Esophagus squamous epithelium (tissue), 5 donors: ENCODE data around the gene BACH1. TPM values are rescaled to one million over a fixed set of nuclear protein-coding genes. Genes with fewer than 3 reads are reported as not detected.

ENCODE experiments used
- DNase-seq: peaks from one replicate; lab custom pipeline; 2025; lab: John Stamatoyannopoulos, UW
- H3K27ac ChIP-seq, 4 donors: fragments of 200-600 bp; sonication (generic); one replicate each; pipeline ENCODE4 v1.5.1; 2016 to 2019; ENCODE audit warnings: mild to moderate bottlenecking in 1 of 4
- H3K27me3 ChIP-seq, 4 donors: fragments of 200-600 bp; sonication (generic); 1 replicate in 3 of 4; 2 replicates in 1 of 4; pipeline versions ENCODE4 v1.5.1 to v1.6.0; 2017 to 2021; ENCODE audit warnings: antibody characterized with exemption in 1 of 4
- H3K36me3 ChIP-seq, 3 donors: fragments of 200-600 bp; sonication (generic); one replicate each; pipeline ENCODE4 v1.5.1; 2016 to 2019
- H3K4me1 ChIP-seq, 3 donors: fragments of 200-600 bp; sonication (generic); one replicate each; pipeline ENCODE4 v1.5.1; 2017 to 2019
- H3K4me3 ChIP-seq, 4 donors: fragments of 200-600 bp; sonication (generic); 1 replicate in 3 of 4; 2 replicates in 1 of 4; pipeline ENCODE4 v1.5.1; 2016 to 2019; ENCODE audit warnings: mild to moderate bottlenecking in 2 of 4, moderate library complexity in 1 of 4
- H3K9me3 ChIP-seq, 3 donors: fragments of 200-600 bp; sonication (generic); one replicate each; pipeline ENCODE4 v1.5.1; 2016 to 2019
- POLR2A ChIP-seq, 4 donors: fragments of 450-650 bp; IDR thresholded peaks; one replicate each; pipeline ENCODE4 v1.6.1; 2017; ENCODE audit warnings: antibody characterized with exemption in 4 of 4, mild to moderate bottlenecking in 4 of 4, moderate library complexity in 3 of 4
- WGBS, 2 donors: methylation state at CpG; one replicate each; pipeline ENCODE4 v1.1.5; 2018; 5-methylcytosine and 5-hydroxymethylcytosine counted together
- intact Hi-C: fragments of 100-400 bp; cut with DNase I; formaldehyde crosslinking; loops from one replicate; pipeline ENCODE4 v1.15.0; 2022
- total RNA-seq, 4 donors: library from RNA; depleted of rRNA; stranded (reverse); fragments of >200 nt; gene quantifications; one replicate each; pipeline ENCODE4 v1.1.0, GENCODE V29; 2016
- TF ChIP-seq, protein P1 (sequence below), 6 experiments: fragments of 450-650 bp in 4 of 6; fragments of 200-600 bp in 2 of 6; sonication (generic) in 2 of 6; IDR thresholded peaks; one replicate each; pipeline ENCODE4 v1.5.1; 2016 to 2019; ENCODE audit warnings: antibody characterized with exemption in 6 of 6, mild to moderate bottlenecking in 4 of 6, moderate library complexity in 4 of 6
- donor health status: DM: yes; HTN: yes; CAD: no.

Gene BACH1
- total RNA-seq, 4 donors from 2014 or later = 39.6 to 54.6 (median 44.8) TPM

DNA sequence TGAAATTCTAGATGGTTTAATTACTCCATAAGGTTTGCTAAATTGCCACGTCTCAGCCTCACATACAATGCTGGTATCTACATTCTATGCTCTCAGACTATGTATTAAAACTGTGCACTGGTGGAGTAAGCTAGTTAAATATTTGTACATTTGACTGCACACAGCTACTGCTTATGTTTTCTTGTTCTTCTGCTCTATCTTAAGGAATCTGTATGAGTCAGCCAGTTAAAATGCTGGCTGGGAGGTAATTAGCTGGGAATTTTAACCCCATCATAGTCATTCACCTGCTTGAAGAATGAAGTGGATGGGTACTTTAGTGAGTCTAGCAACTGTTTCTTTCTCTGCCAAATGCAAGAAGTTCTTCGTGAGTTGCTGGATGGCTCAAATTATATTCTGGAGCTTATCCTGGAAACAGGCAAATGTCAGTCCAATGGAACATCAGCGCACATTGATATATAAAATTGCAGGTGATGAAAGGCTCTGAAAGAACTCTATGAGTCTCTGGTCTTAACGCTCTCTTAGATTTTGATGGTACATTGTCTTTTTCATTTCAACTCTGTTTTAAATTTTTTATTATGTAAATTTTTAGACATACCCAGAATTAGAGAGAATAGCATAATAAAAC, 83.4 kb downstream of the BACH1 start:
- H3K4me1 ChIP-seq = no peaks in the 10 kb centered on the region
- WGBS, 2 donors = 86 to 95% methylated on average over 4 of the region's 4 CpGs
- no peak overlapping the region for H3K27ac ChIP-seq
- no peak overlapping the region for H3K4me3 ChIP-seq
- no peaks in the 10 kb centered on the region for H3K27me3 ChIP-seq
- DNase-seq = no peak
- TF ChIP-seq, protein P1, sequence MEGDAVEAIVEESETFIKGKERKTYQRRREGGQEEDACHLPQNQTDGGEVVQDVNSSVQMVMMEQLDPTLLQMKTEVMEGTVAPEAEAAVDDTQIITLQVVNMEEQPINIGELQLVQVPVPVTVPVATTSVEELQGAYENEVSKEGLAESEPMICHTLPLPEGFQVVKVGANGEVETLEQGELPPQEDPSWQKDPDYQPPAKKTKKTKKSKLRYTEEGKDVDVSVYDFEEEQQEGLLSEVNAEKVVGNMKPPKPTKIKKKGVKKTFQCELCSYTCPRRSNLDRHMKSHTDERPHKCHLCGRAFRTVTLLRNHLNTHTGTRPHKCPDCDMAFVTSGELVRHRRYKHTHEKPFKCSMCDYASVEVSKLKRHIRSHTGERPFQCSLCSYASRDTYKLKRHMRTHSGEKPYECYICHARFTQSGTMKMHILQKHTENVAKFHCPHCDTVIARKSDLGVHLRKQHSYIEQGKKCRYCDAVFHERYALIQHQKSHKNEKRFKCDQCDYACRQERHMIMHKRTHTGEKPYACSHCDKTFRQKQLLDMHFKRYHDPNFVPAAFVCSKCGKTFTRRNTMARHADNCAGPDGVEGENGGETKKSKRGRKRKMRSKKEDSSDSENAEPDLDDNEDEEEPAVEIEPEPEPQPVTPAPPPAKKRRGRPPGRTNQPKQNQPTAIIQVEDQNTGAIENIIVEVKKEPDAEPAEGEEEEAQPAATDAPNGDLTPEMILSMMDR (IDR thresholded peaks at IDR 0.05) = no peak
- TF ChIP-seq POLR2A (IDR thresholded peaks at IDR 0.05) = no peak
- intact Hi-C loops = no loop called here
- no peaks in the 10 kb centered on the region for H3K9me3 ChIP-seq
- H3K36me3 ChIP-seq = no peaks in the 10 kb centered on the region

GRCh38 chr21:29384683-29385359, 86.1 kb downstream of the BACH1 start:
- no peaks in the 10 kb centered on the region for H3K9me3 ChIP-seq
- no peak overlapping the region for H3K4me3 ChIP-seq
- H3K27ac ChIP-seq = no peak overlapping the region
- no peaks in the 10 kb centered on the region for H3K4me1 ChIP-seq
- intact Hi-C loops = no loop called here
- no peak for DNase-seq
- no peaks in the 10 kb centered on the region for H3K36me3 ChIP-seq
- no peak for TF ChIP-seq POLR2A (IDR thresholded peaks at IDR 0.05)
- TF ChIP-seq, protein P1 (IDR thresholded peaks at IDR 0.05) = no peak
- no peaks in the 10 kb centered on the region for H3K27me3 ChIP-seq
- 67 to 72% methylated on average over 2 of the region's 2 CpGs for WGBS, 2 donors

- Histone ChIP-seq H3K27me3 (no peaks in the 10 kb centered on the region), H3K36me3 (no peaks in the 10 kb centered on the region), H3K4me1 (no peaks in the 10 kb centered on the region), H3K27ac (no peak overlapping the region), H3K4me3 (no peak overlapping the region), H3K9me3 (no peaks in the 10 kb centered on the region)
- 89 to 90% methylated on average over 6 of the region's 6 CpGs for WGBS, 2 donors
- no peak for DNase-seq
- no peak for TF ChIP-seq POLR2A (IDR thresholded peaks at IDR 0.05)
- TF ChIP-seq, protein P1 (IDR thresholded peaks at IDR 0.05) = no peak
- intact Hi-C loops = no loop called here
Measured at GRCh38 chr21:29385934-29386520, 87.3 kb downstream of the BACH1 start.

DNA sequence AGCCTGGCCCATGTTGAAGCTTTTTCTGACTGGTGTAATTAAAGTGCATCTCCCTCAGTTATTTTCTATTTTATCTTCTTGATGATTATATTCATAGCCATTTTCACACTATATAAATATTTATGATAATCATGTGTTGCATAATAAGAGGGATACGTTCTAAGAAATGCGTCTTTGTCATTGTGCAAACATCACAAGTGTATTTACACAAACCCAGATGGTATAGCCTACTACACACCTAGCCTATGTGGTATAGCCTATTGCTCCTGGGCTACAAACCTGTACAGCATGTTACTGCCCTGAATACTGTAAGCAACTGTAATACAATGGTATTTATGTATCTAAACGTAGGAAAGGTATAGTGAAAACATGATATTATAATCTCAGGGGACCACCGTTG, 88.1 kb downstream of the BACH1 start:
- WGBS, 2 donors = 75 to 82% methylated on average over 4 of the region's 4 CpGs
- Histone ChIP-seq H3K36me3 (no peaks in the 10 kb centered on the region), H3K9me3 (no peaks in the 10 kb centered on the region), H3K4me3 (no peak overlapping the region), H3K27ac (no peak overlapping the region), H3K27me3 (no peaks in the 10 kb centered on the region), H3K4me1 (no peaks in the 10 kb centered on the region)
- TF ChIP-seq, protein P1 (IDR thresholded peaks at IDR 0.05) = no peak
- no peak for TF ChIP-seq POLR2A (IDR thresholded peaks at IDR 0.05)
- DNase-seq = no peak
- intact Hi-C loops = no loop called here

GRCh38 chr21:29387598-29387997, 88.9 kb downstream of the BACH1 start:
- Histone ChIP-seq H3K27me3 (no peaks in the 10 kb centered on the region), H3K36me3 (no peaks in the 10 kb centered on the region), H3K4me3 (no peak overlapping the region), H3K4me1 (no peaks in the 10 kb centered on the region), H3K9me3 (no peaks in the 10 kb centered on the region), H3K27ac (no peak overlapping the region)
- no peak for DNase-seq
- WGBS, 2 donors = 83 to 89% methylated on average over 5 of the region's 5 CpGs
- intact Hi-C loops = no loop called here
- TF ChIP-seq, protein P1 (IDR thresholded peaks at IDR 0.05) = no peak
- no peak for TF ChIP-seq POLR2A (IDR thresholded peaks at IDR 0.05)
